HG03045 (cell line): ENCODE measurements around the gene HSD11B1.

Experiments
- ATAC-seq: cut with Tn5 transposase; IDR thresholded peaks from one replicate; pipeline ENCODE4 v1.9.1; 2021; ENCODE audit warnings: mild to moderate bottlenecking, moderate library complexity; ENCODE audit not compliant: unreplicated experiment

HSD11B1 gene

GRCh38 chr1:209704584-209704983 lies at the start of gene HSD11B1:
HSD11B1 (plus strand) TSS chr1:209704846; CDS start chr1:209704943, 97 bp downstream.
- no peak for ATAC-seq

GRCh38 chr1:209655411-209656231 lies 49.0 kb upstream of the HSD11B1 start:
- no peak for ATAC-seq

- ATAC-seq, result no peak
Measured at GRCh38 chr1:209657140-209657879, 47.3 kb upstream of the HSD11B1 start.

- no peak for ATAC-seq
Measured at GRCh38 chr1:209657918-209658317, 46.7 kb upstream of the HSD11B1 start.

- peak; percentile 75 for ATAC-seq
Measured at GRCh38 chr1:209659909-209660308, 44.7 kb upstream of the HSD11B1 start.

GRCh38 chr1:209661071-209661470 lies 43.6 kb upstream of the HSD11B1 start:
- ATAC-seq, result no peak

GRCh38 chr1:209662879-209663327 lies 41.7 kb upstream of the HSD11B1 start:
- ATAC-seq, result no peak

- no peak for ATAC-seq
Measured at GRCh38 chr1:209667103-209667502, 37.5 kb upstream of the HSD11B1 start.

- no peak for ATAC-seq
Measured at GRCh38 chr1:209667708-209668107, 36.9 kb upstream of the HSD11B1 start.

GRCh38 chr1:209670441-209671082 lies 34.1 kb upstream of the HSD11B1 start:
- no peak for ATAC-seq

- peak; percentile 84 for ATAC-seq
Measured at GRCh38 chr1:209672705-209673630, 31.7 kb upstream of the HSD11B1 start.

- ATAC-seq, result no peak
Measured at GRCh38 chr1:209673631-209674417, 30.8 kb upstream of the HSD11B1 start.

GRCh38 chr1:209674957-209675564 lies 29.6 kb upstream of the HSD11B1 start, which contains the start of gene G0S2:
G0S2 (plus strand) TSS chr1:209675412; CDS start chr1:209675685, 273 bp downstream.
- no peak for ATAC-seq

- no peak for ATAC-seq
Measured at GRCh38 chr1:209675565-209676154, 29.0 kb upstream of the HSD11B1 start.

GRCh38 chr1:209678981-209679539 lies 25.6 kb upstream of the HSD11B1 start:
- ATAC-seq, result no peak

- ATAC-seq, result no peak
Measured at GRCh38 chr1:209685821-209686220, 18.8 kb upstream of the HSD11B1 start.

- ATAC-seq, result no peak
Measured at GRCh38 chr1:209686322-209686721, 18.3 kb upstream of the HSD11B1 start.

GRCh38 chr1:209688746-209689234 lies 15.9 kb upstream of the HSD11B1 start:
- no peak for ATAC-seq
